HG03354 (cell line): ENCODE results near the gene KRTAP5-4.
"Not testable (repeated sequence)": the region's sequence is repeated elsewhere in the genome, so short reads cannot be mapped to it uniquely, and the experiment has no call there.

ENCODE experiments used
- ATAC-seq: cut with Tn5 transposase; IDR thresholded peaks from one replicate; pipeline ENCODE4 v1.9.1; 2021; ENCODE audit warnings: mild to moderate bottlenecking; ENCODE audit not compliant: unreplicated experiment, poor library complexity, severe bottlenecking

The KRTAP5-4 gene

GRCh38 chr11:1605923-1606322 is 16.0 kb downstream of the KRTAP5-4 start:
- ATAC-seq: peak; percentile 86

GRCh38 chr11:1604711-1605110 is 17.2 kb downstream of the KRTAP5-4 start:
- no peak for ATAC-seq

GRCh38 chr11:1604181-1604580 is 17.8 kb downstream of the KRTAP5-4 start:
- ATAC-seq: no peak

GRCh38 chr11:1603629-1604028 is 18.3 kb downstream of the KRTAP5-4 start:
- no peak for ATAC-seq

GRCh38 chr11:1601663-1602062 is 20.3 kb downstream of the KRTAP5-4 start:
- ATAC-seq: not testable (repeated sequence)

GRCh38 chr11:1600626-1601025 is 21.3 kb downstream of the KRTAP5-4 start:
- no peak for ATAC-seq

GRCh38 chr11:1598816-1599215 is 23.1 kb downstream of the KRTAP5-4 start:
- no peak for ATAC-seq

- ATAC-seq: not testable (repeated sequence)
Observed at GRCh38 chr11:1598406-1598805, 23.5 kb downstream of the KRTAP5-4 start.

- ATAC-seq: no peak
Observed at GRCh38 chr11:1597994-1598380, 24.0 kb downstream of the KRTAP5-4 start, which contains the start of gene KRTAP5-2. Gene KRTAP5-2, minus strand, starts transcription at chr11:1598294. Its CDS starts 44 bp downstream, at chr11:1598250.

- ATAC-seq: no peak
Observed at GRCh38 chr11:1597331-1597993, 24.5 kb downstream of the KRTAP5-4 start.

- ATAC-seq: not testable (repeated sequence)
Observed at GRCh38 chr11:1596576-1597121, 25.3 kb downstream of the KRTAP5-4 start.

GRCh38 chr11:1595994-1596575 is 25.9 kb downstream of the KRTAP5-4 start:
- ATAC-seq: not testable (repeated sequence)

GRCh38 chr11:1592628-1593027 is 29.3 kb downstream of the KRTAP5-4 start:
- no peak for ATAC-seq

- ATAC-seq: no peak
Observed at GRCh38 chr11:1589996-1590395, 31.9 kb downstream of the KRTAP5-4 start.

- not testable (repeated sequence) for ATAC-seq
Observed at GRCh38 chr11:1589191-1589963, 32.6 kb downstream of the KRTAP5-4 start.

- no peak for ATAC-seq
Observed at GRCh38 chr11:1586699-1587098, 35.2 kb downstream of the KRTAP5-4 start.

GRCh38 chr11:1584661-1585370 is 37.1 kb downstream of the KRTAP5-4 start, which contains the start of gene KRTAP5-1:
Gene KRTAP5-1, minus strand, starts transcription at chr11:1585283. Its CDS starts 34 bp downstream, at chr11:1585249.
- not testable (repeated sequence) for ATAC-seq

- not testable (repeated sequence) for ATAC-seq
Observed at GRCh38 chr11:1582909-1583308, 39.0 kb downstream of the KRTAP5-4 start.

GRCh38 chr11:1581976-1582375 is 40.0 kb downstream of the KRTAP5-4 start:
- no peak for ATAC-seq

- no peak for ATAC-seq
Observed at GRCh38 chr11:1576825-1577224, 45.1 kb downstream of the KRTAP5-4 start.
